NCI-H748 (cell line): ENCODE results near the gene MYH7.
"Not testable (repeated sequence)": the region's sequence is repeated elsewhere in the genome, so short reads cannot be mapped to it uniquely, and the experiment has no call there.

Experiments
- DNase-seq: peaks from one replicate; lab custom pipeline; 2025; ENCODE audit not compliant: unreplicated experiment; lab: John Stamatoyannopoulos, UW

MYH7 gene

GRCh38 chr14:23408307-23408630 is 27.2 kb downstream of the MYH7 start:
- DNase-seq = no peak

GRCh38 chr14:23407516-23408306 is 27.7 kb downstream of the MYH7 start, which contains the start of gene MYH6:
Gene MYH6 (minus strand): TSS chr14:23408273. CDS start chr14:23407223, 1,050 bp downstream.
- DNase-seq = no peak

- DNase-seq = no peak
These were observed 28.6 kb downstream of the MYH7 start for GRCh38 chr14:23406725-23407355.

GRCh38 chr14:23406244-23406643 is 29.2 kb downstream of the MYH7 start:
- no peak for DNase-seq

GRCh38 chr14:23405516-23406025 is 29.9 kb downstream of the MYH7 start:
- no peak for DNase-seq

GRCh38 chr14:23405096-23405495 is 30.4 kb downstream of the MYH7 start:
- no peak for DNase-seq

- no peak for DNase-seq
These were observed 31.0 kb downstream of the MYH7 start for GRCh38 chr14:23404331-23404900.

- DNase-seq = no peak
These were observed 31.6 kb downstream of the MYH7 start for GRCh38 chr14:23403908-23404307.

- no peak for DNase-seq
These were observed 32.4 kb downstream of the MYH7 start for GRCh38 chr14:23403139-23403438.

- DNase-seq = no peak
These were observed 32.9 kb downstream of the MYH7 start for GRCh38 chr14:23402296-23403138.

- DNase-seq = no peak
These were observed 34.2 kb downstream of the MYH7 start for GRCh38 chr14:23401291-23401690.

- not testable (repeated sequence) for DNase-seq
These were observed 34.8 kb downstream of the MYH7 start for GRCh38 chr14:23400496-23401149.

GRCh38 chr14:23399591-23399990 is 35.9 kb downstream of the MYH7 start:
- DNase-seq = no peak

- no peak for DNase-seq
These were observed 36.3 kb downstream of the MYH7 start for GRCh38 chr14:23399136-23399535.

- peak; percentile 22 for DNase-seq
These were observed 37.1 kb downstream of the MYH7 start for GRCh38 chr14:23398348-23398747.

GRCh38 chr14:23396781-23397407 is 38.6 kb downstream of the MYH7 start:
- DNase-seq = no peak

GRCh38 chr14:23396126-23396525 is 39.3 kb downstream of the MYH7 start:
- DNase-seq = no peak

- DNase-seq = no peak
These were observed 42.8 kb downstream of the MYH7 start for GRCh38 chr14:23392613-23393012.

- not testable (repeated sequence) for DNase-seq
These were observed 45.6 kb downstream of the MYH7 start for GRCh38 chr14:23389871-23390270.

- DNase-seq = no peak
These were observed 46.1 kb downstream of the MYH7 start for GRCh38 chr14:23389396-23389795.
